Karpas-422 (cell line): Measurements from ENCODE around the gene COL5A1. TPM values are rescaled to one million over a fixed set of nuclear protein-coding genes. Genes with fewer than 3 reads are reported as not detected.

Experiments
- DNase-seq: peaks from one replicate; pipeline ENCODE4 v3.0.0-alpha.2; 2015
- H2AFZ ChIP-seq: fragments of 200-600 bp; sonication (generic); 2 replicates; pipeline ENCODE4 v1.6.1; 2014; ENCODE audit warnings: antibody characterized with exemption, low read length, mixed read lengths
- H3K27ac ChIP-seq: fragments of 200-600 bp; sonication (generic); 2 replicates; pipeline ENCODE4 v1.5.1; 2014; ENCODE audit warnings: mild to moderate bottlenecking, low read length, moderate library complexity
- H3K27me3 ChIP-seq: fragments of 200-600 bp; sonication (generic); 2 replicates; pipeline ENCODE4 v1.6.1; 2014; ENCODE audit warnings: low read length, mixed read lengths
- H3K36me3 ChIP-seq: fragments of 200-600 bp; sonication (generic); 2 replicates; pipeline ENCODE4 v1.6.1; 2014; ENCODE audit warnings: low read length, mixed read lengths; ENCODE audit not compliant: insufficient read depth
- H3K4me1 ChIP-seq: fragments of 200-600 bp; sonication (generic); 2 replicates; pipeline ENCODE4 v1.6.1; 2014; ENCODE audit warnings: mild to moderate bottlenecking, low read length, mixed read lengths
- H3K4me2 ChIP-seq: fragments of 200-600 bp; sonication (generic); 2 replicates; pipeline ENCODE4 v1.6.1; 2014; ENCODE audit warnings: low read length, low read depth, mild to moderate bottlenecking; ENCODE audit not compliant: poor library complexity, severe bottlenecking
- H3K4me3 ChIP-seq: fragments of 200-600 bp; sonication (generic); 2 replicates; pipeline ENCODE4 v1.5.1; 2014; ENCODE audit warnings: mild to moderate bottlenecking, antibody characterized with exemption, low read length, mixed read lengths
- H3K79me2 ChIP-seq: fragments of 200-600 bp; sonication (generic); 2 replicates; pipeline ENCODE4 v1.6.1; 2014; ENCODE audit warnings: mild to moderate bottlenecking, low read length, mixed read lengths
- H3K9ac ChIP-seq: fragments of 200-600 bp; sonication (generic); 2 replicates; pipeline ENCODE4 v1.6.0; 2014; ENCODE audit warnings: low read length
- H3K9me2 ChIP-seq: fragments of 200-600 bp; sonication (generic), shearing (Covaris generic); replicated peaks from 2 replicates; pipeline ENCODE4 v1.6.0; 2014; ENCODE audit warnings: mild to moderate bottlenecking, low read length, moderate library complexity; ENCODE audit not compliant: insufficient read depth
- H3K9me3 ChIP-seq: fragments of 300-700, 200-600 bp; sonication (generic); 2 replicates; pipeline ENCODE4 v1.6.1; 2014; ENCODE audit warnings: low read length, mixed read lengths
- H4K20me1 ChIP-seq: fragments of 200-600 bp; sonication (generic); 2 replicates; pipeline ENCODE4 v1.6.1; 2014; ENCODE audit warnings: mild to moderate bottlenecking, antibody characterized with exemption, low read length, low read depth; ENCODE audit not compliant: insufficient read depth
- total RNA-seq: library from RNA; depleted of rRNA; stranded (reverse); fragments of >200 nt; shearing (Covaris generic); gene quantifications from 2 replicates; pipeline ENCODE4 v1.2.3, GENCODE V29; 2014; ENCODE audit warnings: low replicate concordance

COL5A1 gene
- total RNA-seq, 1 experiment from 2014 or later: not detected

DNA sequence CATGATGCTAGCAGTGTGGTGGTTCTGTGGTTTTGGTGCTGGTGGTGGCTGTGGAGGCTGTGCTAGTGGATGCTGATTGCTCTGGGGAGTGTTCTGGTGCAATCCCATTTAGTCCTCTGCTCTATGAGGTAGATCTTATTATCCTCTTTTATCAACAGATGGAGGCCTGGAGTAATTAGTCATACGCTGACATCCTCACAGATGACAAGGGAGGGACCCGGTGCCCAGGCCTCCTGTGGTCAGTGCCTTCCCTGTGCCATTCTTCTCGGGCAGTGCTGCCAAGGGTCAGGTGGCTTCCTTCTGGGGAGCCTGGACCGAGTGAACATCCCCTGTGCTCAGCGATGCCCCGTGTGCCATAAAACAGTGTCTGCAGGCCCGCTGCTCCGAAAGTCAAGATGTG is 74.5 kb downstream of the COL5A1 start:
- H3K36me3 ChIP-seq: no peaks in the 10 kb centered on the region
- no peak overlapping the region for H3K9ac ChIP-seq
- H3K9me2 ChIP-seq: no peaks in the 10 kb centered on the region
- H3K4me3 ChIP-seq: no peak overlapping the region
- no peaks in the 10 kb centered on the region; the same call in 1 of the 2 replicates for H3K9me3 ChIP-seq
- H2AFZ ChIP-seq: no peak overlapping the region
- no peaks in the 10 kb centered on the region for H3K79me2 ChIP-seq
- DNase-seq: no peak
- no peaks in the 10 kb centered on the region for H4K20me1 ChIP-seq
- H3K4me2 ChIP-seq: no peak overlapping the region
- no peaks in the 10 kb centered on the region for H3K27me3 ChIP-seq
- peaks cover 9% of the 10 kb centered on the region; the same call in 1 of the 2 replicates for H3K4me1 ChIP-seq
- no peak overlapping the region for H3K27ac ChIP-seq

DNA sequence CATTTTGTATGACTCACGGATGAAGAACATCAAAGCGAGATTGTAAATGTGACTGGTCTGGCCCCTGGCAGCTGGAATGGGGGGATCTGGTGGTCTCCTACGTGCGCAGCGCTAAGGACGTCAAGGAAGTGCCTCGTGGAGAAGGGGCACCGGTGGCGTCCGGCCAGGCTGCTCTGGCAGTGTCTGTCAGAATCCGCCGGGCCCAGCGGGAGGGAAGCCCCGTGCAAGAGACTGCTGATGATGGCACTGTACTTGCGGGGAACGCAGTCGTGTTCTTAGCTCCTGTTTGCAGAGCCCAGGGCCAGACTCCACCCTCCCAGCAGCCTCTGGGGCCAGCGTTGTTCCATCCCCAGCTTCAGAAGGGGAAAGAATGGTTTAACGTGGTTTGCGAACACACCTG is 75.5 kb downstream of the COL5A1 start:
- Histone ChIP-seq H3K9ac (no peak overlapping the region), H3K9me2 (no peaks in the 10 kb centered on the region), H3K36me3 (no peaks in the 10 kb centered on the region), H3K4me2 (no peak overlapping the region), H3K4me1 (peaks cover 9% of the 10 kb centered on the region; the same call in 1 of the 2 replicates), H3K79me2 (no peaks in the 10 kb centered on the region), H3K4me3 (no peak overlapping the region), H3K27ac (no peak overlapping the region), H3K27me3 (no peaks in the 10 kb centered on the region), H2AFZ (no peak overlapping the region), H3K9me3 (no peaks in the 10 kb centered on the region; the same call in 1 of the 2 replicates), H4K20me1 (no peaks in the 10 kb centered on the region)
- no peak for DNase-seq

DNA sequence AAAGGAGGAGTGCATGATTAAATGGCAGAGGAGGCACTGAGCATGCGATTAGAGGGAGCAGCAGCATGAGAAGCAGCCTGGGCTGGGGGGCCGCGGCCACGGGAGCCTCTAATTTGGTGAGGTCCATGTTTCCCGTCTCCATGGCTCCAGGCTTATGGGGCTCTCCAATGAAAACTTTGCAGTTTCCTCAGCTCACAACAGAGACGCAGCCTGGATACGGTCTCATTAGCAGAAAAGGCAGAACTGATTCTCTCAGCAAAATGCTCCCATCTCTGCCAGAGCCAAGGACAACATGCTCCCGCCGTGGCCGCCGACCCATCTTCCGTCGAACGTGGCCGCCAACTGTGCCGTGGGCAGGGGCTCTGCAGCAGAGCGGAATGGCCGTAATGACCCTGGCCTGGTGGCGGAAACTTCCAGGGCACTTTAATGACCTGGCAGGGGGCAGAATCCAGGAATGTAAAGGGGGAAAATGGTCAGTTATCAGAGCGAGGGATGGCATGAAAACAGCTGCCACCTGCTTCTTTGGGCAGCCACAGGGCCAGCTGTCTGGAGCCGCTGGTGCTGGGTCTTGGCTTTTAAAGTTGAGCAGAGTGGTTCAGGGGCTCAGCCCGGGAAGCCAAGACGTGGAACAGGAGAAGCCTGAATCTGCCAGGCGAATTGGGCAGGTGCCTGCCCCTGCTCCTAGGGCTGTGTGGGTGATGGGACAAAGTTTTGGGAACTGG is 76.5 kb downstream of the COL5A1 start:
- H3K27me3 ChIP-seq: no peaks in the 10 kb centered on the region
- no peaks in the 10 kb centered on the region; the same call in 1 of the 2 replicates for H3K9me3 ChIP-seq
- DNase-seq: no peak
- H3K4me1 ChIP-seq: peaks cover 9% of the 10 kb centered on the region; the same call in 1 of the 2 replicates
- no peaks in the 10 kb centered on the region for H3K36me3 ChIP-seq
- no peak overlapping the region for H3K27ac ChIP-seq
- no peak overlapping the region for H3K9ac ChIP-seq
- H3K4me2 ChIP-seq: no peak overlapping the region
- no peak overlapping the region for H2AFZ ChIP-seq
- no peaks in the 10 kb centered on the region for H3K79me2 ChIP-seq
- no peaks in the 10 kb centered on the region for H3K9me2 ChIP-seq
- H4K20me1 ChIP-seq: no peaks in the 10 kb centered on the region
- no peak overlapping the region for H3K4me3 ChIP-seq

DNA sequence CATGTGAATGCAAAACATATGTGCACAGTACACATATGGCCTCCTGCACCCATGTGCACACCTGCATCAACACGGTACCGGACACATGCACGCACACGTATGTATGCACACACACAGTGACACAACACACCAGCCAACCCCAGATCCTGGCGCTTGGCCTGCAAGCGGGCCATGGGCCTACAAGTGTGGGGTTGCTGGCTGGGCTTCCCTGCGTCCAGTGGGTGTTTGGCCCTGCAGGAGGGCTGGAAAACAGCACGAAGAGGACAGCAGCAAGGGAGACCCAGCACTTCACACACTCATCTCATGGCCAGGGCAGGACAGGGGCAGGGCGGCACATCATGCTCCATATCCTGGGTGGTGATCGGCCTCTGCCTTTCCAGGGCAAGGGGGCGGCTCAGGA is 77.7 kb downstream of the COL5A1 start:
- no peaks in the 10 kb centered on the region for H3K36me3 ChIP-seq
- no peak overlapping the region for H3K4me3 ChIP-seq
- H3K79me2 ChIP-seq: no peaks in the 10 kb centered on the region
- H2AFZ ChIP-seq: no peak overlapping the region
- H4K20me1 ChIP-seq: no peaks in the 10 kb centered on the region
- H3K4me1 ChIP-seq: peaks cover 9% of the 10 kb centered on the region; the same call in 1 of the 2 replicates
- H3K9me2 ChIP-seq: no peaks in the 10 kb centered on the region
- no peak overlapping the region for H3K27ac ChIP-seq
- no peak for DNase-seq
- no peaks in the 10 kb centered on the region; the same call in 1 of the 2 replicates for H3K9me3 ChIP-seq
- no peak overlapping the region for H3K4me2 ChIP-seq
- no peaks in the 10 kb centered on the region for H3K27me3 ChIP-seq
- H3K9ac ChIP-seq: no peak overlapping the region

DNA sequence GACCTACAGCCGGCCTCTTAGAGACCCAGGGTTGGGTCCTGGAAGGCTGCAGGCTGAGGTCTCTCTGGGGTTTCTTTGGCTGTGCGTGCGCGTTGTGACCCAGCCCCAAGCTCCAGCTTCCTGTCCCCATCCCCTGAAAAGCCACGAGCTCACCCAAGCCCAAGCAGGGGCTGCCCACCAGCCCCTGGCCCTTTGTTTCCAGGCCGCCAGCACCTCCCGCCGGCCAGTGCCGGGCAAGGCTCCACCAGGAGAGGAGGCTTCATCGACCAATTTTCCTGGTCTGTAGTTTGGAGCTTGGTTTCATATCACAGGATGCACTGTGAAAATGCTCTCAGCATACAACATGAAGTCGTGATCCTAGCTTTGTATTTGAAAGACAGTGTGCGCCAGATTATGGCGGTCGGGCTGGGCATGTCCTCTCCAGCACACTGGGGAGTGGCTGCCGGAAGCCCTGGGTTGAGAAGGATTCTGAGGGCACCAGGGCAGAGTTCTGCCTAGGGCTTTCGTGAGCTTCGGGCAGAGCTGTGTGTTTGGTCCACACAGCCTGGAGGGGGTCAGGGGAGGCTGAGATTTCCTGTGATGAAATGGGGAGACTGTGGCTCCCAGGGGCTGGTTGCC is 78.6 kb downstream of the COL5A1 start:
- H3K4me1 ChIP-seq: peaks cover 7% of the 10 kb centered on the region; the same call in 1 of the 2 replicates
- no peaks in the 10 kb centered on the region for H3K9me3 ChIP-seq
- no peak overlapping the region for H3K27ac ChIP-seq
- H3K27me3 ChIP-seq: no peaks in the 10 kb centered on the region
- H3K9ac ChIP-seq: no peak overlapping the region
- no peaks in the 10 kb centered on the region for H3K9me2 ChIP-seq
- no peaks in the 10 kb centered on the region for H3K36me3 ChIP-seq
- no peak overlapping the region for H3K4me2 ChIP-seq
- H3K79me2 ChIP-seq: no peaks in the 10 kb centered on the region
- no peak for DNase-seq
- H2AFZ ChIP-seq: no peak overlapping the region
- H3K4me3 ChIP-seq: no peak overlapping the region
- H4K20me1 ChIP-seq: no peaks in the 10 kb centered on the region

DNA sequence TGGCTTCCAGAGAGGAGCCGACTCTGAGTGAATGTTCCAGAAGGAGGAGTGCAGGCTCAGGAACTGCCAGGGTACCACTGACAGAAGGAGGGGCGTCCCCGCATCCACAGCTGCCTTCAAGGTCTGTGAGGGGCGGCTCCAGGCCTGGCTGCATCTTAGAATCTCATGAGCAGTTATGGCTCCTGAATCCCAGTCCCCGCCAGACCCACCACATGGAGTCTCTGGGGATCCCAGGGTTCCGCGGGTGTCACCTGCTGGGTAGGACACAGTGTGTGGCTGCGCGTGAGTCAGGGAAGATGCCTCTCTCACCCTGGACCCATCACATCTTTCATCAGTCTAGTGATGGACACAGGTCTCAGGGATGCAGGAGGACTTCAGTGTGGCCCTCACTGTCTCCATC is 79.2 kb downstream of the COL5A1 start:
- no peaks in the 10 kb centered on the region for H4K20me1 ChIP-seq
- H3K9me3 ChIP-seq: no peaks in the 10 kb centered on the region
- DNase-seq: no peak
- H2AFZ ChIP-seq: no peak overlapping the region
- no peaks in the 10 kb centered on the region for H3K36me3 ChIP-seq
- H3K4me2 ChIP-seq: no peak overlapping the region
- H3K27ac ChIP-seq: no peak overlapping the region
- H3K9me2 ChIP-seq: no peaks in the 10 kb centered on the region
- no peak overlapping the region for H3K9ac ChIP-seq
- no peaks in the 10 kb centered on the region for H3K79me2 ChIP-seq
- H3K4me3 ChIP-seq: no peak overlapping the region
- no peaks in the 10 kb centered on the region for H3K27me3 ChIP-seq
- peaks cover 2% of the 10 kb centered on the region; the same call in 1 of the 2 replicates for H3K4me1 ChIP-seq

DNA sequence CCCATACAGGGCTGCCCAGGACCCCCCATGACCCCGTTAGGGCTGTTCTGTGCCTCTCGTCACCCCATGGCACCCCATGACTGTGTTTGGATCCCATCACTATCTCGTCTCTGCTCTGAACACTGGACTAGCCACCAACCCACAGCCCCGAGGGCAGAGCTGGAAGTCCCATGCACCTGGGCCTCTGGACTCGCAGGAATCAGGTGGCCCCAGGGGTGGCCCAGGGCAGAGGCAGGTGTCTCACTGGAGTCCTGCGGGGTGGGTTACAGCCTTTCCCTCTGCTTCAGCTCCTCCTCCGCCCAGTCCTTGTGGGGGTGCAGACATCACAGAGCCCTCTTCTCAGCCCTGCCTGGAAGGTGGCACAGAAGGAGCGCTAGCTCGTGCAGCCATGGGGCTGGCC is 79.7 kb downstream of the COL5A1 start:
- Histone ChIP-seq H3K79me2 (no peaks in the 10 kb centered on the region), H4K20me1 (no peaks in the 10 kb centered on the region), H3K4me2 (no peak overlapping the region), H2AFZ (no peak overlapping the region), H3K36me3 (no peaks in the 10 kb centered on the region), H3K27ac (no peak overlapping the region), H3K27me3 (no peaks in the 10 kb centered on the region), H3K9me3 (no peaks in the 10 kb centered on the region), H3K9ac (no peak overlapping the region), H3K4me1 (no peaks in the 10 kb centered on the region), H3K9me2 (no peaks in the 10 kb centered on the region), H3K4me3 (no peak overlapping the region)
- DNase-seq: no peak

DNA sequence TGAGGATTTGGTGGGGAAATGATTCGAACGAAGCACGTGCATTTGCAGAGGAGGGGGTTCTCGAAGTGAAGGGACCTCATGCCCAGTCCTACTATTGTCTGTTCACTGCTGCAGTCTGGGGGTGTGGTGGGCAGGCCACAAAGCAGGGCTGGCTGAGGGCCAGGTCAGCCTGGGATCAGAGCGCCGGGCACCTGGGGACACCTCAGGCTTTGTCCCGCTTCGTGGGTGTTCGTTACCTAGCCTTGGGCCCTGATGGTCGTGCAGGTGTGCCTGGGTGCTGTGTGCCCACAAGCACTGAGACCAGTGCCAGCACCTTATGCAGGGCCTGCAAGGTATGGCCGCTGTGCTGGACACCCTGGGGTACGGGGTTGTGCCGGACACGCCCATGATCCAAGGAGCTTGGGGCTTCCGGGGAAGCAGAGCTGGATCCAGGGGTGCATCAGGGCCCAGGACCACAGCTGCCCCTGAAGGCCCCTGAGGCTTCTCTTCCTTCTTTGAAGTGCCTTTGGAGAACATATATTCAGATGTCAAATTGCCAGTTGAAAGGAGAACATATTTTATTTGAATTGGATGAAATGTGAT is 80.6 kb downstream of the COL5A1 start:
- Histone ChIP-seq H3K9ac (no peak overlapping the region), H3K27me3 (no peaks in the 10 kb centered on the region), H3K79me2 (no peaks in the 10 kb centered on the region), H3K4me2 (no peak overlapping the region), H3K27ac (no peak overlapping the region), H3K9me2 (no peaks in the 10 kb centered on the region), H3K4me1 (no peaks in the 10 kb centered on the region), H3K4me3 (no peak overlapping the region), H4K20me1 (no peaks in the 10 kb centered on the region), H2AFZ (no peak overlapping the region), H3K36me3 (no peaks in the 10 kb centered on the region), H3K9me3 (no peaks in the 10 kb centered on the region)
- no peak for DNase-seq
